Mammary epithelial cell (primary cell): ENCODE results near the gene NCKAP5L.

Experiments used
- CTCF ChIP-seq, 2 donors: IDR thresholded peaks in 1 of 2; conservative IDR thresholded peaks in 1 of 2; 2 replicates each; pipeline ENCODE4 v1.5.1; 2011 to 2012; ENCODE audit warnings: inconsistent platforms in 2 of 2, low read length in 2 of 2, mild to moderate bottlenecking in 2 of 2, control low read depth in 1 of 2, low read depth in 1 of 2; ENCODE audit not compliant: insufficient read depth in 1 of 2; ENCODE audit errors: extremely low read depth in 1 of 2
- EZH2 ChIP-seq: IDR thresholded peaks from 2 replicates; pipeline ENCODE4 v1.6.1; 2012; ENCODE audit warnings: low read length, inconsistent platforms, borderline replicate concordance

GRCh38 chr12:49764126-49764525 is 64.1 kb downstream of the NCKAP5L start:
- TF ChIP-seq CTCF (conservative IDR thresholded peaks at IDR 0.05 in 1 of 2, IDR thresholded peaks at IDR 0.05 in 1 of 2; ENCODE audit: extremely low read depth in 1 of 2, insufficient read depth in 1 of 2, low read depth in 1 of 2, low read length in 2 of 2) (no peak), EZH2 (no peak)
